Vagina (tissue), 2 donors: ENCODE results near the gene ALG12.

Experiments used
- CTCF ChIP-seq, 3 experiments: fragments of 450-650 bp in 2 of 3; fragments of 200-600 bp in 1 of 3; sonication (generic) in 1 of 3; IDR thresholded peaks; one replicate each; pipeline ENCODE4 v1.5.1; 2017 to 2019; ENCODE audit warnings: antibody characterized with exemption in 3 of 3, mild to moderate bottlenecking in 2 of 3, moderate library complexity in 2 of 3
- POLR2AphosphoS5 ChIP-seq, 2 donors: sonication (generic); formaldehyde crosslinking; IDR thresholded peaks; one replicate each; pipeline ENCODE4 v1.9.0; 2017; ENCODE audit warnings: antibody characterized with exemption in 2 of 2, mild to moderate bottlenecking in 2 of 2, low read depth in 1 of 2; ENCODE audit not compliant: insufficient read depth in 1 of 2

- TF ChIP-seq POLR2AphosphoS5 (IDR thresholded peaks at IDR 0.05; ENCODE audit: insufficient read depth in 1 of 2, low read depth in 1 of 2), result no peak
- no peak for TF ChIP-seq CTCF (IDR thresholded peaks at IDR 0.05)
Observed at GRCh38 chr22:49910229-49911155, 7.7 kb downstream of the ALG12 start.
